ENCODE measurements around the gene PLAA.

The PLAA gene

GRCh38 chr9:26950521-26950920, 3.5 kb upstream of the PLAA start:
- no peaks in the 10 kb centered on the region for H3K9me3 Mint-ChIP-seq
- DNase-seq (ENCODE audit: low spot score), result no peak
- H3K36me3 Mint-ChIP-seq (ENCODE audit: low read depth), result peaks cover 9% of the 10 kb centered on the region
- H3K27me3 Mint-ChIP-seq (ENCODE audit: low read depth), result no peaks in the 10 kb centered on the region
- H3K4me1 Mint-ChIP-seq (ENCODE audit: low read depth), result peaks cover 32% of the 10 kb centered on the region
- no peak overlapping the region for H3K4me3 Mint-ChIP-seq
- H3K27ac Mint-ChIP-seq, result no peak overlapping the region

- DNase-seq (ENCODE audit: low spot score), result no peak
- Mint-ChIP-seq H3K9me3 (no peaks in the 10 kb centered on the region), H3K27me3 (ENCODE audit: low read depth) (no peaks in the 10 kb centered on the region), H3K27ac (no peak overlapping the region), H3K36me3 (ENCODE audit: low read depth) (peaks cover 11% of the 10 kb centered on the region), H3K4me3 (no peak overlapping the region), H3K4me1 (ENCODE audit: low read depth) (peaks cover 28% of the 10 kb centered on the region)
Measured at GRCh38 chr9:26949637-26950069, 2.6 kb upstream of the PLAA start.

GRCh38 chr9:26947736-26948135, 694 bp upstream of the PLAA start:
- H3K27ac Mint-ChIP-seq, result peak overlapping the region; percentile 100
- peaks cover 23% of the 10 kb centered on the region for H3K36me3 Mint-ChIP-seq (ENCODE audit: low read depth)
- peaks cover 32% of the 10 kb centered on the region for H3K4me1 Mint-ChIP-seq (ENCODE audit: low read depth)
- no peaks in the 10 kb centered on the region for H3K9me3 Mint-ChIP-seq
- peak; percentile 27 for DNase-seq (ENCODE audit: low spot score)
- H3K4me3 Mint-ChIP-seq, result peak overlapping the region; percentile 97
- no peaks in the 10 kb centered on the region for H3K27me3 Mint-ChIP-seq (ENCODE audit: low read depth)

- H3K27ac Mint-ChIP-seq, result peak overlapping the region; percentile 100
- H3K27me3 Mint-ChIP-seq (ENCODE audit: low read depth), result no peaks in the 10 kb centered on the region
- no peak for DNase-seq (ENCODE audit: low spot score)
- H3K36me3 Mint-ChIP-seq (ENCODE audit: low read depth), result peaks cover 32% of the 10 kb centered on the region
- H3K4me1 Mint-ChIP-seq (ENCODE audit: low read depth), result peaks cover 45% of the 10 kb centered on the region
- H3K9me3 Mint-ChIP-seq, result no peaks in the 10 kb centered on the region
- peak overlapping the region; percentile 97 for H3K4me3 Mint-ChIP-seq
Measured at GRCh38 chr9:26945591-26945990, 1.5 kb downstream of the PLAA start.

- no peak for DNase-seq (ENCODE audit: low spot score)
- Mint-ChIP-seq H3K27me3 (ENCODE audit: low read depth) (no peaks in the 10 kb centered on the region), H3K9me3 (peaks cover 10% of the 10 kb centered on the region), H3K4me3 (peak overlapping the region; percentile 25), H3K36me3 (ENCODE audit: low read depth) (peaks cover 53% of the 10 kb centered on the region), H3K4me1 (ENCODE audit: low read depth) (peaks cover 52% of the 10 kb centered on the region), H3K27ac (peak overlapping the region; percentile 69)
Measured at GRCh38 chr9:26940779-26941178, 6.3 kb downstream of the PLAA start.

GRCh38 chr9:26939955-26940711, 6.9 kb downstream of the PLAA start:
- H3K36me3 Mint-ChIP-seq (ENCODE audit: low read depth), result peaks cover 49% of the 10 kb centered on the region
- peak overlapping the region; percentile 25 for H3K4me3 Mint-ChIP-seq

GRCh38 chr9:26937816-26938371, 9.1 kb downstream of the PLAA start:
- DNase-seq (ENCODE audit: low spot score), result no peak
- H3K9me3 Mint-ChIP-seq, result peaks cover 10% of the 10 kb centered on the region
- H3K4me3 Mint-ChIP-seq, result no peak overlapping the region
- peaks cover 35% of the 10 kb centered on the region for H3K4me1 Mint-ChIP-seq (ENCODE audit: low read depth)
- H3K27me3 Mint-ChIP-seq (ENCODE audit: low read depth), result no peaks in the 10 kb centered on the region
- peaks cover 37% of the 10 kb centered on the region for H3K36me3 Mint-ChIP-seq (ENCODE audit: low read depth)
- no peak overlapping the region for H3K27ac Mint-ChIP-seq

More at GRCh38 chr9:26939955-26940711, 6.9 kb downstream of the PLAA start:
- H3K9me3 Mint-ChIP-seq, result peaks cover 10% of the 10 kb centered on the region
- no peaks in the 10 kb centered on the region for H3K27me3 Mint-ChIP-seq (ENCODE audit: low read depth)
- peak overlapping the region; percentile 69 for H3K27ac Mint-ChIP-seq
- H3K4me1 Mint-ChIP-seq (ENCODE audit: low read depth), result peaks cover 47% of the 10 kb centered on the region
- DNase-seq (ENCODE audit: low spot score), result no peak

- H3K9me3 Mint-ChIP-seq, result peaks cover 10% of the 10 kb centered on the region
- H3K4me1 Mint-ChIP-seq (ENCODE audit: low read depth), result peaks cover 25% of the 10 kb centered on the region
- H3K27me3 Mint-ChIP-seq (ENCODE audit: low read depth), result no peaks in the 10 kb centered on the region
- DNase-seq (ENCODE audit: low spot score), result no peak
- no peak overlapping the region for H3K4me3 Mint-ChIP-seq
- peaks cover 42% of the 10 kb centered on the region for H3K36me3 Mint-ChIP-seq (ENCODE audit: low read depth)
- H3K27ac Mint-ChIP-seq, result no peak overlapping the region
Measured at GRCh38 chr9:26935847-26936246, 11.2 kb downstream of the PLAA start.

GRCh38 chr9:26928902-26929495, 18.0 kb downstream of the PLAA start:
- Mint-ChIP-seq H3K27me3 (ENCODE audit: low read depth) (no peaks in the 10 kb centered on the region), H3K4me1 (ENCODE audit: low read depth) (peaks cover 2% of the 10 kb centered on the region), H3K36me3 (ENCODE audit: low read depth) (peaks cover 45% of the 10 kb centered on the region), H3K4me3 (no peak overlapping the region), H3K9me3 (no peaks in the 10 kb centered on the region), H3K27ac (no peak overlapping the region)
- no peak for DNase-seq (ENCODE audit: low spot score)

GRCh38 chr9:26925609-26926008, 21.4 kb downstream of the PLAA start:
- H3K27me3 Mint-ChIP-seq (ENCODE audit: low read depth), result no peaks in the 10 kb centered on the region
- no peak overlapping the region for H3K4me3 Mint-ChIP-seq
- no peak overlapping the region for H3K27ac Mint-ChIP-seq
- H3K9me3 Mint-ChIP-seq, result no peaks in the 10 kb centered on the region
- DNase-seq (ENCODE audit: low spot score), result no peak
- no peaks in the 10 kb centered on the region for H3K4me1 Mint-ChIP-seq (ENCODE audit: low read depth)
- peaks cover 52% of the 10 kb centered on the region for H3K36me3 Mint-ChIP-seq (ENCODE audit: low read depth)

GRCh38 chr9:26919698-26920097, 27.3 kb downstream of the PLAA start:
- H3K4me1 Mint-ChIP-seq (ENCODE audit: low read depth), result no peaks in the 10 kb centered on the region
- peaks cover 66% of the 10 kb centered on the region for H3K36me3 Mint-ChIP-seq (ENCODE audit: low read depth)
- H3K4me3 Mint-ChIP-seq, result no peak overlapping the region
- no peak overlapping the region for H3K27ac Mint-ChIP-seq
- no peak for DNase-seq (ENCODE audit: low spot score)
- H3K9me3 Mint-ChIP-seq, result no peaks in the 10 kb centered on the region
- no peaks in the 10 kb centered on the region for H3K27me3 Mint-ChIP-seq (ENCODE audit: low read depth)

GRCh38 chr9:26913138-26913668, 33.8 kb downstream of the PLAA start:
- Mint-ChIP-seq H3K4me3 (no peak overlapping the region), H3K36me3 (ENCODE audit: low read depth) (peaks cover 46% of the 10 kb centered on the region), H3K27ac (no peak overlapping the region), H3K27me3 (ENCODE audit: low read depth) (no peaks in the 10 kb centered on the region), H3K4me1 (ENCODE audit: low read depth) (no peaks in the 10 kb centered on the region), H3K9me3 (no peaks in the 10 kb centered on the region)
- DNase-seq (ENCODE audit: low spot score), result no peak

GRCh38 chr9:26904671-26905070, 42.4 kb downstream of the PLAA start:
- no peaks in the 10 kb centered on the region for H3K4me1 Mint-ChIP-seq (ENCODE audit: low read depth)
- H3K4me3 Mint-ChIP-seq, result no peak overlapping the region
- H3K9me3 Mint-ChIP-seq, result no peaks in the 10 kb centered on the region
- peaks cover 34% of the 10 kb centered on the region for H3K36me3 Mint-ChIP-seq (ENCODE audit: low read depth)
- no peaks in the 10 kb centered on the region for H3K27me3 Mint-ChIP-seq (ENCODE audit: low read depth)
- no peak for DNase-seq (ENCODE audit: low spot score)
- no peak overlapping the region for H3K27ac Mint-ChIP-seq

GRCh38 chr9:26904070-26904469, 43.0 kb downstream of the PLAA start:
- Mint-ChIP-seq H3K27me3 (ENCODE audit: low read depth) (no peaks in the 10 kb centered on the region), H3K4me3 (no peak overlapping the region), H3K27ac (no peak overlapping the region), H3K9me3 (no peaks in the 10 kb centered on the region), H3K36me3 (ENCODE audit: low read depth) (peaks cover 32% of the 10 kb centered on the region), H3K4me1 (ENCODE audit: low read depth) (no peaks in the 10 kb centered on the region)
- DNase-seq (ENCODE audit: low spot score), result no peak

Data from T-helper 2 cell treated with Interferon-gamma antibody and Interleukin-4, amounts not matched to agents 5 μg/mL and 100 μg/mL, for 36 hours (primary cell).